HG02759 (cell line): ENCODE data around the gene AFDN.

ENCODE experiments used
- ATAC-seq: cut with Tn5 transposase; IDR thresholded peaks from one replicate; pipeline ENCODE4 v1.9.1; 2021; ENCODE audit warnings: mild to moderate bottlenecking, moderate library complexity; ENCODE audit not compliant: unreplicated experiment

AFDN gene

DNA sequence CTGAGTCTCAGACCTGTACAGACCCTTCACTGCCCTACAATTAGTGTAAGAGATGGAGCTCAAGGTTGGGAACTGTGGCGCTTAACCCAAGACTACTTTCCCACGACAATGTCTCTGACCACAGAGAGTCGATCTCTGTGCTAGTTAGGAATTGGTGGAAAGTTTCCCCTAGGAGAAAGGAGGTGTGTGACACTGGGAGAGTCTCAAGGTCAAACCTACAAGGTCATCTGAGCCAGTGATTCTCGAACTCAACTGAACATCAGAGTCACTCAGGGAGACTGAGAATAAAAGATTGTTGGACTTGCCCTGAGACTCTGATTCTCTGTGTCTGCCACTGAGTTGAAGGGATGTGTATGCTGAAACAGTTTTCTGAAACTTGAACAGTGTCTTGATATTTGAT is 9.7 kb upstream of the AFDN start:
- no peak for ATAC-seq

DNA sequence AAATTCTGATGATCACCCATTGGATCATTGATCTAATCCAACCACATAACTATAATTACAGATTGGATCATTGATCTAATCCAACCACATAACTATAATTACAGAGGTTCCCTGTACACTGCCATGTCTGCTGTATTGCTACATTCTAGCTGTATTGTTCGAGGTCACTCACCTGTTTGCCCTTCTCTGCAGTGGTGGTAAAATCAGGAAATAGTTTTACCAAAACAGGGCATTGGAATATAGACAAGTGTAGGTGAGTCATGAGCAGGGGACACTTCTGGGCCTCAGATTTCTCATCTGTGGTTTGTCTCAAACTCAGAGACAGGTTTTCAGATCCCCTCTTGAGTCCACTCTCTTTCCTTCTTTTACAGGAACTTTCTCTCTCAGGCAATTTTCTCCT is 9.0 kb upstream of the AFDN start:
- no peak for ATAC-seq

DNA sequence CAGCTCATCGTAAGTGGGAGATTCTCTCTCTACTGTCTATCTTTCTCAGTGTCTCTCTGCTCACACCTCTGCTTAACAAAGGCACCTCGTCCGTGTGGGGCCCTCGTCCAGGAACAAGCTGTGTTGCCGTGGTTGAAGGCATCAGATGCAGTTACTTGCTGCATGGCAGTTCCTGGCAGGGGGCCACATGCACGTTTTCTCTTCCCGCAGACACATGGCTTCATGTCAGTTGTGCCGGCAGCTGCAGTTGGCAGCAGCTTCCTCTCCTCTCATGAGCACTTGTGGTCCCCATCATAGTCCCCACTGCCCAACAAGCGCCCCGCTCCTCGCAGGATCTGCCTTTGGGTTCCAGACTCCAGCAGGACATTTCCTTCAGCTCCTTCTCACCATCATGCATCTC is 7.1 kb upstream of the AFDN start:
- ATAC-seq, result no peak

DNA sequence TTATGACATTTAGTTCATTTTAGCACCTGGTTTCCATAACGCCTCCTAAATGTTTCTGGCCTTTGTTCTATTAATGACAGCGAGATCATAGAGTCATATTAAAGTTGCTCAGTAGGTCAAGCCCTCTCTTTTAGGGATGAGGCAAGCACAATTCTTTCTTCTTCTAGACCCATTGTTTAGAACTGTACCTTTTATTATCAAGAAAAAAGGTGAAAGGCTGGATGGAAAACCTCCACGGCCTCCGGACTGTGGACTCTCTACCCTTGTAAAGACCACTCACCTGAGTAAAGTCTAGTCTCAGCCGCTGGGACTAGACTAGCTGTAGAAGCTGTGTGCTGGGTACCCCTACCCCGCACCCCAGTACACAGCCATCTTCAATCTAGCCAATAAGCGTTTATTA is 6.0 kb upstream of the AFDN start:
- no peak for ATAC-seq

DNA sequence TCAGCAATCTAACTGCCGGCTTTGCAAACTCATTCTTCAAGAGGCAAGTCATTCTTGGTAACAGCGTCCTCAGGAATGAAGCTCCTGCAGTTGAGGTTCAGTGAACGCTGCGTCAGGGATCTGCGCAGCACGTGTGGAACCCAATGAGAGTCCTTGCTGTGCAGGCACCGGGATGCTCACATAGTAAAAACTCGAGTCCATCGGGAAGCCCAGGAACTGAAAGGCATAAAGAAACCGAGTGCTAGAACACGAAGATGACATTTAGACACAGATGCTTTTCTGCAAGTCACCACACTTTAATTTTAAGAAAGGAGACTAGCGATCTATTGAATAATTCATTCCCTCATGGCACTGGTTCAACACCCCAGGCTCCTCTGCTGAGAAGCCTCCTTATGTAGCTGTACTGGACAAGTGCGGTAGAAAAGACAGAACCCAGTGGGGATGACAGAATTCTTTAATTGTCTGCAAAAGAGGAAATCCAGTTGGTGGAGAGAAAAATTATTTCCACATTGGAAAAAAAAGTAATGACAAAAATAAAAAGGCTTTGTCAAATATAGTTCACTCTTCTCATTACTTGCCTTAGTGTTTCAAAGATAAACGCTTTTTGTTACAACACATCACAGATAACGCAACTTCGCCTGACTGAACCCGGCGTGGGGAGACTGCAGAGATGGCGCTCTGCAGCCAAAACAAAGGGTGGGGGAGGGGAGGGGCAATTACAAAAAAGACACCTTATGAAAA is 1.9 kb upstream of the AFDN start:
- ATAC-seq, result no peak

DNA sequence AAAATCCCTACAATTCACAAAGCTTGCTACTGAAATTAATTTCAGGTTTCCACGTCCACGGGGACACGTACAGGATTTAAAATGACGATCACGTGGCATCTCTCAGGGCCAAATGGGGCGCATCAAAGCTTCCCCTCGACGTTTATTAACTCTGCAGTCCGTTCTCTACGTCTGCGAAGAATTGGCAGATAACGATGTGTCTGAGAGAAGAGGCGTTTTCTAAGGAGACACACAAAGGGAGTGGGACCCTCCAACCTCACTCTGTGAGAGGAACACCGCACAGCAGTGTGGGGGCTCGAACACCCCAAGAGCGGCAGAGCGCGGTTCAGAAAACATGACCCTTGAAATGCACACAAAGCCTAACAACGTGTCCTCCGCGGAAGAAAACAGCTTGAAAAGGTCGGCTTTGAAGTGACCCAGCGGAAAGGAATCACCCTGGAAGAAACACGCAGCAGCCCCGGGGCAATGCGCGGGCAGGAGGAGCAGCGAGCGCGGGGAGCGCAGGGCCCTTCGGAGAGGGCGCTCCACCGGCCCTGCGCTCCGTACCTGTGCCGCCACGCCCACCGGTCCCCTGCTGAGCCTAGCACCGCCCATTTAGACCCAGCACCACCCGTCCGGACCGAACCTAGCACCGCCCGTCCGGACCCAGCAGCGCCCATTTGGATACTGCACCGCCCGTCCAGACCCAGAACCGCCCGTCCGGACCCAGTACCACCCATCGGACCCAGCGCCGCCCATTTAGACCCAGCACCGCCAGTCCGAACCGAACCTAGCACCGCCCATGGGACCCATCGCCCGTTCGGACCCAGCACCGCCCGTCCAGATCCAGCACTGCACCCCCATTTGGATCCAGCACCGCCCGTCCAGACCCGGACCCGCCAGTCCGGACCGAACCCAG is 1.1 kb upstream of the AFDN start:
- peak; percentile 28 for ATAC-seq

DNA sequence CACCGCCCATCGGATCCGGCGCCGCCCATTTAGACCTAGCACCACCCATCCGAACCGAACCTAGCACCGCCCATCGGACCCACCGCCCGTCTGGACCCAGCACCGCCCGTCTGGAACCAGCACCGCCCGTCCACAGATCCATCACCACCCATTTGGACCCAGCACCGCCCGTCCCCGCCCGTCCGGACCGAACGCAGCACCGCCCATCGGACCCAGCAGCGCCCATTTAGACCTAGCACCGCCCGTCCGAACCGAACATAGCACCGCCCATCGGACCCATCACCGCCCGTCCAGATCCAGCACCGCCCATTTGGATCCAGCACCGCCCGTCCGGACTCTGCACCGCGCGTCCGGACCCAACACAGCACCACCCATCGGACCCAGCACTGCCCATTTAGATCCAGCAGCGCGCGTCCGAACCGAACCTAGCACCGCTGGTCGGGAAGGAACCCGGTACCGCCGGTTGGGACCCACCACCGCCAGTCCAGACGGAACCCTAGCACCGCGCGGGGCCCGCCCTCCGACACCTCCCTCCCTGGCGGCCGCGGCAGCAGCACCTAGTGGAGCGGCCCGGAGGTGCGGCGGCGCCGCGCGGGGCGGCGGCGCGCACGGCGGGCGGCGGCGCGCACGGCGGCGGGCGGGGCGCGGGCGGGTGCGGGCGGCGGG is 348 bp upstream of the AFDN start:
- peak; percentile 79 for ATAC-seq

DNA sequence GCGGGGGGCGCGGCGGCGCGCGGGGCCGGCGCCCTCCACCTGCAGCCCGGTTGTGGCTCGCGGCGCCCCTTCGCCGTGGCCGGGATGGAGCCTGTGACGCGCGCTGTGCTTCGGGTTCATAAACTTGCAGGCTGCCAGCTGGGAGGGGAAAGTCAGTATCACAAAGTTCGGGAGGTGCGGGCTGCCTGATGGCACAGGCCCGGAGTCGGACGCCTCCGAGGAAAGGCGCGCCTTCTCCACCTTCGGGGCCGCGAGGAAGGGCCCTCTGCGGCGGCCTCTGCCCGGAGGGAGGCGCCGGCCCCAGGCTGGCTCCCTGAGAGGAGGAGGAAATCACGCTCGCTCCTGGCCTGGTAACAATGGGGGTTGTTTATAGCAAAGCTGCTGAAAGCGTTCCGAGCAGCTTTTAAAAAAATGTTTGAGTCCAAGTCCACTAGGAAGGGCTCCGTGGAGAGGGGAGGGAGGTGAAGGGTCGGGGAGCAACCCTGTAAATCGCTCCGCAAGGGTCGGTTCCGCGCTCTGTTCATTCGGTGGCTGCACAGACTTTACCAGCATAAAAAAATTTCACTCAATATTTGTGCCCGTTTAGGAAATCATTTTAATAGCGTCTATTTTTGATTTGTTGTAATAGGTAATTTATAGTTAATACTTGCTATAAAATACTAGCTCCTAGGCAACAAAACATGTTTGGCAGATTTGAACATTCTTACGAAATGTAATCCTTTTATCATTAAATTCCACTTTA is 1.0 kb downstream of the AFDN start:
- peak; percentile 37 for ATAC-seq

DNA sequence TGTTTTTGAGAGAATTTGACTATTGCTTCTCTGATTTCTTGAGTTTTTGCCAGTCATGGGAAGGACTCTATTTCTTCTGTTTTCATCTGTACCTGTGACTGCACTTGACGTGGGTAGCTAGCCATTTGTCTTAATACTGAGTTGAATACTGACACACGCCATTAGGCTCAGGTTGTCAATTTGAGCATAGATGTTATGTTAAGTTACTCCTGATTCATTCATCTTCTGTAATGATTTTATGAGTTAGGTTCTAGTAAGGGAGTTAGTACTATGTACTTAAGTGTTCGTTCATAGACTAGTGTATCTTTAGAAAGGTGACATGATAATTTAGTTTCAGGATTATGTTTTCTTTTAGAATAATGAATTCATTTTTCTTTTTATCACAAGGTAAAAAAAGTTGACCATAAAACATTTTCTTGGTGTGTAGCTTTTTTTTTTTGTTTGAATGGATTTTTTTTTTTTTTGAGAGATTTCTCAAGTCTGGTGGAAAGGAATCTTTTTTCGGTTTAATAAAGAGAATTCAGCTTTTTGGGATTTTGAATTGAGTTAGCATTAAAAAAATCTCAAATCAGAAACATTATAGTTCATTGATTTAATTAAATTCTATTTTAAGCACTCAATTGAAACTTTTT is 1.7 kb downstream of the AFDN start:
- ATAC-seq, result no peak

DNA sequence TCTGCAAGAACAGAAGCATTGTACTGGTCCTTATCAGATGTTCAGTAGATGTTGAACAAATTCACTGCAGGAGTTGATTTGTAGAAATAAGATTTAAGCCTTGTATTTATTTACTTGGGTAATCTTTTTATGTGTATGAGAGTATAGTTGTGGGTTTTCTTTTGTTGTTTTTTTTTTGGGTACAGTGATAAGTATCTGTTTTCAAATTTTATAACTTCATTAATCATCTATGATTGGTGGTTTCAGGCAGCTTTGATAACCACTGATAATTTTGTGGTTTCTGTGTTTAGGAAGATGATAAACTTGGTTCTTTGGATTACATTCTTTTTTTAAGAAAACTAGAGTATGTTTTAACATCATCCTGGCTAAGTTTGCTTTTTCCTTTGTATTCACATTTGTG is 2.8 kb downstream of the AFDN start:
- no peak for ATAC-seq

DNA sequence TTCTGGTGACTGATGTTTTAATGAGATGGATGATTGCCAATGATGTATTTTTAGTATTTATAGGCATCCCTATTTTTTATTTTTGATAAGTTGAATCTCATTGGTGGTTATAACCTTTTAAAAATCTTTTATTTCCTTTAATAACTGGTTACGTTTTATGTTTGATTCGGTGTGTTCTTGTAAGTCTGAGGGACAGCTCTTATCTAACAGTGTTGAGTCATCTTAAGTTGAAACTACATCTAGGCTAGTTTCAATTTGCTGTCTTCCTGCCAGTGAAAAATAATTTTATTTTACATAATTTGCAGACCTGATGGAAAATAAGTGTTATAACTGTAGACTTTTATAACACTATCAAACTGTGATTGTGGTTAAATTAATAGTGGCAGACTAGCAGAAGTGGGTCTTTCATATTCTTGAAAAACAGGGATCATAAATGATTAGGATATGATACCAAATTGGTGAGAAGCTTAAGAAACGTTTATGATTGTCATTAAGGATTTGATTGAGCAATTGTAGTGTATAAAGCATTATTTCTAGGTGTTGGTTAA is 4.6 kb downstream of the AFDN start:
- ATAC-seq, result no peak

DNA sequence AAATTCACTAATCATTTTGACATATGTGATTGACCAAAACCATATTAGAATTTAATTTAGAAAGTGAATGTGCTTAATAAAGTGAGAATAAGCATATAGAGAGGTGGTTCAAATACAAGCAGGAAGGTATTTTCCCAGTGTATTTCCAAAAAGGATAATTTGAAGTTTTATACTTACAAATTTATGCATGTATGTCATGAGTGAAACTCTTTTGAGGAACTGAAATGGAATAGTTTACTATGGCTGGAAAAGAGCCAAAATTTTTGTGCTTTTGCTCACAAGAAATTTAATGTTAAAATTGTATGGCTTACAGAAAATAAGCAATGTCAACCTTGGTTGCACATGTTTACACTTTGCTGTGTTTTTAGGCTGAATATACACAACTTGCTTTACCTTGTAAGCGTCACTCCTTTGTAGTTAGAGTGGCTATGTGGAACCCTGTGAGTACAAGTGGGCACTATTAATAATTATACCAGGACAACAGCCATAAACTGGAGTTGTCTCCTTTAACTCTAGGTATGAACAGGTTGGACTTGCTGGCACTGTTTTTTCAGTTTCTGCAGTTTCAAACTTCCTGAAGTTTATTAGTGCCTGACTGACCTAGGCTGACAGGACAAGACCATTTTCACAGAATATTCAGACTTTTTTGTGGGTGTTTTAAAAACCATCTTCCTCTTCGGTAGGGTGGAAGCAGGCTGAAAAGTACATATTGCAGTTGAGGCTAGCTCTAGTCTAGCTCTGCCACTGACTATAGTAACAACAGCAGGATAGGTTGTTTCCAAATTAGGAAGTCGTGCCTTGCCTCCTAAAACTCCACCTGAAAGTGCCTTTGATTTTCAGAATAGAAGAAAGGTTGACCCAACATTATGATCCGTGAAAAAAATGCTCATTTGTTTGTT is 6.0 kb downstream of the AFDN start:
- peak; percentile 54 for ATAC-seq

DNA sequence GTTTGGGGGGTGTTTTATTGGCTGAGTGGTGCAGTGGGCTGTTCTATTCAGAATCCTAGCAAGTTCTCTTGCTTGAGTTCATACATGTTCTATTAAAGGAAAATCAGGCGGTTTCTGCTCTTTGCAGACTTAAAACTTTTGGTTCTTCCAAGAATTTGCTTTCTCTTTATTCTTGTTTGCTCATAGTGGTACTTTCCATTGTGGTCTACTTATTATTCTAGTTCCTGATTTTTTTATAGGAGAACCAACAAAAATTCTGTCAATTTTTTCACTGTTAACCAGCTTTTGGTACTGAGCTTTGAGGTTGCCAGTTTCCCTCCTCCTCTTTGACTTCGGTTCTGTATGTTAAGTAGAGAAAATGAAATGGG is 6.7 kb downstream of the AFDN start:
- peak; percentile 28 for ATAC-seq

DNA sequence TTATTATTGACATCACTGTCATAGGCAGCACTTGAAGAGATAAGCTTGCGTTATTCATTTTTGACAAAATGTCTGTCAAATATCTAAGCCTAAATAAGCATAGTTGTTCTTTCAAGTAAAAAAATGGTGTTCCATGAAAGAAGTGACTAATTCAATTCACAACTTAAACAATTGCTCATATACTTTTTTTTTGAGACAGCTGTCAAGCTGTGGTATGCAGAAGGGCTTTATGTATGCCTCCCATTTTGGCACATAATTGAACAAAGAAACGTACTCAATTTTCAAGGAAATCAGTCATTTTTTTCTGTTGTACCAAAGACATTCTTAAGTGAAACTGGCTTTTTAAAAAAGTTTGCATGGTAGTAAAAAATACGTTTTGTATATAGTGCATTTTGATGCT is 8.5 kb downstream of the AFDN start:
- no peak for ATAC-seq

DNA sequence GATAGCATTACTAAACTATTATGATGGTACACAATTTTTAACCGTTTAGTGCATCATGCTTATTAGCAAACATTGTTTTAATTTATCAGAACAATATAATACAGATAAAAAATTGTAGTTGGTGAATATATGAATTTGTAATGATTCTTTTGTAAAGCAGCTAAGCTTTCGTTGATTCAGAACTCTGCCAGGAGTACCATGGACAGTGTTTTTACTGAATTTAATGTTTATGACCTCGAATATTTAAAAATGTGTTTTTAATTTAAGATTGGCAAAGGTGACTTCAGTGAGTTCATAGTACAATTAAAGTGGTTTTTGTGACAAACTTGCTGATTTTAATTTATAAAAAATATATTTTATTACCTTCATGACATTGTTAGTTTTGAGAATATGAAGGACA is 10.0 kb downstream of the AFDN start:
- ATAC-seq, result no peak

DNA sequence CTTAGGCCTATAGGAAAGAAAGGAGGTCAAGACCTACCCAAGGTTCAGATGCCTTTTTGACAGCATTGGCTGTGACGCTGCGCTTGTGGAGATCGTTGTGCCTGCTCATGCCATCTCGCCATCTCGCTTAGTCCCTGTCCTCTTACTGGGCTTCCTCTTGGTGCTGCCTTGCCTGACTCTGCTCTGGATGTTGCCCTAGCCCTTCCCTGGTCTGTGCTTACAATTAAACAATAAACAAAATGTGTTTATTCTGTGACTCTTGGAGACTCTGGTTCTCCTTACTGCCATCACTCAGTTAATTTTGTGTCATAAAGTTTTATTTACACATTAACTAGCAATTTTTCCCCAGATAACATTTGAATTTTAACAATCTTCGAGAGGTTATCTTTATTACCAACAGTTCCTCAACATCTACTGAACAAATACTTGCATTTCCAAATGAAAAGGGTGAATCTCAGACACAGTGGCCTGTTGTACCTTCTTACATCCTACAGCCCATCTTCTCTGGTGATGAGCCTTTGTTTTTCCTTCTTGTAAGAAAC is 11.6 kb downstream of the AFDN start:
- no peak for ATAC-seq

DNA sequence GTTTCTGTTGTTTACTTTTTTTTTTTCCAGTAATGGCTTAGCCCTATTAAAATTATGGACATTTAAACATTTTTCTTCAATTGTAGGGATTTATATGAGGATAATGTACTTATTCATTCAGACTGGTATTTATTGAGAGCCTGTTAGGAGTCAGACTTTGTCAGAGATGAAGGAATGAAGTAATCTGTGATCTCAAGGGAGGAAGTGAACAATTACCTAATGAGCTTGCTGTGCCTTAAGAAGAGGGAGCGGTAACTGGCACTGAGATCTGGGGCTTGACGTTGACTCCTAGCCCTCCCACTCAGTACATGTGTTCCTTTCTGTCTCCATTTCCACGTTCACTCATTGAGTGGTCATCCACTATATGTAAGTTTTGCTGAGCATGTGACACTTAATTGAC is 12.6 kb downstream of the AFDN start:
- no peak for ATAC-seq

DNA sequence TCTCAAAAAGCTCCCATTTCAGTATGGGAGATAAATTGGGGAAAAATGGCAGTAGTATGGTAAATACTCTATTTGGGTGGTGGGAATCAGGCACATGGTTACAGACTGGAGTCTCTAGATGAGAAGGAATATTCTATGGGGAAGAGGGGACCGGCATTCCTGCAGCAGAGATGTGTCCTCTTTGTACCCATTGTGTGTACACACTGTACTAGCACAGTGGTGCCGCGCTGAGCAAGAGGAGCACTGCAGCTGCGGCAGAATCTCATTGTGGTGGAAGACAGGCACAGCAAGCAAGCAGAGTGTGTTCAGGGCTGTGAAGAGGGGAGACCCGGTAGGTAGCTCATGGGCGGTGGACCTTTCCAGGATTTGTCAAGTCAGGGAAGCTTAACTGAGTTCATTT is 13.0 kb downstream of the AFDN start:
- no peak for ATAC-seq

DNA sequence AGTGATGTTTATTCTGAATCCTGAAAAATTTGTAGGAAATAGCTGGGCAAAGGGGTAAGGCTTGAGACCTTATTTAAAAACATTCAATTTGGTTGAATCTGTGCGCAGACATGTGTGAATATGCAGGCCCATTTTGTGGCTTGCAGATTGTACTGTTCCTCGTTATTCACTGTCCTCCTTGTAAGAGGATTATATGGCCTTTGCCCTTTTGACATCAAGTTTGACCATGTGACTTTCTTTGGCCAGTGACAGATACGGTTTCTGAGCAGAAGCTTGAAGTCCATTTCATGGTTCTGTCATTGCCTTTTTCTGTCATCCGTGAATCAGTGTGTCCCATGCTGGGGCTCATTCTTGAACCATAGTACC is 13.4 kb downstream of the AFDN start:
- no peak for ATAC-seq
